Activated naive CD4-positive, alpha-beta T cell treated with anti-CD3 and anti-CD28 coated beads for 36 hours (primary cell): Measurements from ENCODE around the gene AKIRIN2. TPM values are rescaled to one million over a fixed set of nuclear protein-coding genes. Genes with fewer than 3 reads are reported as not detected.

Experiments used
- CTCF ChIA-PET: fragments of 350-600 bp; sonication (Branson Sonifier 250); formaldehyde crosslinking; loops from one replicate; lab custom pipeline; 2021; ENCODE audit warnings: antibody characterized with exemption; lab: Charles Lee
- DNase-seq: peaks from one replicate; pipeline ENCODE4 v3.0.0-alpha.2; 2020
- H3K27ac Mint-ChIP-seq: one replicate; pipeline ENCODE4 v1.8.0; 2021; ENCODE audit warnings: mild to moderate bottlenecking, mixed read lengths
- H3K27me3 Mint-ChIP-seq: one replicate; pipeline ENCODE4 v1.8.0; 2021; ENCODE audit warnings: low read depth, mixed read lengths
- H3K36me3 Mint-ChIP-seq: one replicate; pipeline ENCODE4 v1.8.0; 2021; ENCODE audit warnings: low read depth, mixed read lengths
- H3K4me1 Mint-ChIP-seq: one replicate; pipeline ENCODE4 v1.8.0; 2021; ENCODE audit warnings: low read depth, mixed read lengths
- H3K4me3 Mint-ChIP-seq: one replicate; pipeline ENCODE4 v1.8.0; 2021; ENCODE audit warnings: mild to moderate bottlenecking, moderate library complexity, mixed read lengths
- H3K9me3 Mint-ChIP-seq: one replicate; pipeline ENCODE4 v1.8.0; 2021; ENCODE audit warnings: mixed read lengths
- intact Hi-C: fragments of 100-400 bp; cut with micrococcal nuclease; formaldehyde crosslinking; loops from one replicate; pipeline ENCODE4 v1.15.1; 2023
- total RNA-seq, 2 experiments: library from RNA; stranded (reverse); gene quantifications; one replicate each; pipeline ENCODE4 v1.2.3, GENCODE V29; 2021

The AKIRIN2 gene
- total RNA-seq, 2 experiments from 2014 or later = 47.6 to 49.8 TPM

- intact Hi-C loops = no loop called here
- Mint-ChIP-seq H3K27me3 (no peaks in the 10 kb centered on the region), H3K9me3 (no peaks in the 10 kb centered on the region), H3K4me1 (peaks cover 12% of the 10 kb centered on the region), H3K27ac (no peak overlapping the region), H3K36me3 (peaks cover 35% of the 10 kb centered on the region), H3K4me3 (no peak overlapping the region)
- CTCF ChIA-PET = interaction anchor here (0.7 kb wide), 2 partner anchors 397 to 1497 kb away, joined by 3 read pairs; no protein-coding TSS in a partner anchor
- no peak for DNase-seq
These were observed 27.7 kb downstream of the AKIRIN2 start for GRCh38 chr6:87674290-87674689.

- no peaks in the 10 kb centered on the region for H3K27me3 Mint-ChIP-seq
- no peak for DNase-seq
- peaks cover 12% of the 10 kb centered on the region for H3K4me1 Mint-ChIP-seq
- intact Hi-C loops = no loop called here
- no peak overlapping the region for H3K4me3 Mint-ChIP-seq
- H3K36me3 Mint-ChIP-seq = peaks cover 37% of the 10 kb centered on the region
- no peaks in the 10 kb centered on the region for H3K9me3 Mint-ChIP-seq
- CTCF ChIA-PET = no interaction called here
- H3K27ac Mint-ChIP-seq = peak overlapping the region; percentile 33
These were observed 28.8 kb downstream of the AKIRIN2 start for GRCh38 chr6:87673237-87673636.

GRCh38 chr6:87672641-87673040 lies 29.4 kb downstream of the AKIRIN2 start:
- Mint-ChIP-seq H3K36me3 (peaks cover 35% of the 10 kb centered on the region), H3K27ac (no peak overlapping the region)

GRCh38 chr6:87671555-87672029 lies 30.4 kb downstream of the AKIRIN2 start:
- CTCF ChIA-PET = no interaction called here
- intact Hi-C loops = no loop called here
- H3K27ac Mint-ChIP-seq = no peak overlapping the region
- no peak for DNase-seq
- H3K4me1 Mint-ChIP-seq = peaks cover 9% of the 10 kb centered on the region
- no peaks in the 10 kb centered on the region for H3K9me3 Mint-ChIP-seq
- H3K4me3 Mint-ChIP-seq = no peak overlapping the region
- no peaks in the 10 kb centered on the region for H3K27me3 Mint-ChIP-seq
- H3K36me3 Mint-ChIP-seq = peaks cover 39% of the 10 kb centered on the region

More at GRCh38 chr6:87672641-87673040, 29.4 kb downstream of the AKIRIN2 start:
- H3K9me3 Mint-ChIP-seq = no peaks in the 10 kb centered on the region
- H3K4me3 Mint-ChIP-seq = no peak overlapping the region
- H3K4me1 Mint-ChIP-seq = peaks cover 8% of the 10 kb centered on the region
- intact Hi-C loops = no loop called here
- DNase-seq = no peak
- no peaks in the 10 kb centered on the region for H3K27me3 Mint-ChIP-seq
- CTCF ChIA-PET = no interaction called here

GRCh38 chr6:87670707-87671106 lies 31.3 kb downstream of the AKIRIN2 start:
- H3K4me1 Mint-ChIP-seq = peaks cover 9% of the 10 kb centered on the region
- intact Hi-C loops = no loop called here
- no peak overlapping the region for H3K4me3 Mint-ChIP-seq
- H3K9me3 Mint-ChIP-seq = no peaks in the 10 kb centered on the region
- peak overlapping the region; percentile 50 for H3K27ac Mint-ChIP-seq
- no peak for DNase-seq
- peaks cover 37% of the 10 kb centered on the region for H3K36me3 Mint-ChIP-seq
- H3K27me3 Mint-ChIP-seq = no peaks in the 10 kb centered on the region
- CTCF ChIA-PET = interaction anchor here (0.7 kb wide), 1 partner anchor 186 kb away, joined by 3 read pairs; no protein-coding TSS in a partner anchor

- no peaks in the 10 kb centered on the region for H3K27me3 Mint-ChIP-seq
- no peaks in the 10 kb centered on the region for H3K9me3 Mint-ChIP-seq
- no peak overlapping the region for H3K27ac Mint-ChIP-seq
- H3K4me3 Mint-ChIP-seq = no peak overlapping the region
- CTCF ChIA-PET = no interaction called here
- DNase-seq = no peak
- intact Hi-C loops = no loop called here
- peaks cover 30% of the 10 kb centered on the region for H3K36me3 Mint-ChIP-seq
- peaks cover 9% of the 10 kb centered on the region for H3K4me1 Mint-ChIP-seq
These were observed 33.0 kb downstream of the AKIRIN2 start for GRCh38 chr6:87669051-87669450.

- Mint-ChIP-seq H3K4me1 (peaks cover 9% of the 10 kb centered on the region), H3K27ac (no peak overlapping the region), H3K9me3 (no peaks in the 10 kb centered on the region), H3K36me3 (peaks cover 31% of the 10 kb centered on the region), H3K4me3 (no peak overlapping the region), H3K27me3 (no peaks in the 10 kb centered on the region)
- CTCF ChIA-PET = no interaction called here
- no peak for DNase-seq
- intact Hi-C loops = no loop called here
These were observed 34.0 kb downstream of the AKIRIN2 start for GRCh38 chr6:87668013-87668412.

- Mint-ChIP-seq H3K4me3 (no peak overlapping the region), H3K9me3 (no peaks in the 10 kb centered on the region), H3K4me1 (peaks cover 9% of the 10 kb centered on the region), H3K36me3 (peaks cover 28% of the 10 kb centered on the region), H3K27ac (no peak overlapping the region), H3K27me3 (no peaks in the 10 kb centered on the region)
- CTCF ChIA-PET = interaction anchor here (0.7 kb wide), 1 partner anchor 21 kb away, joined by 3 read pairs; no protein-coding TSS in a partner anchor
- no peak for DNase-seq
- intact Hi-C loops = no loop called here
These were observed 35.0 kb downstream of the AKIRIN2 start for GRCh38 chr6:87667032-87667431.

GRCh38 chr6:87664921-87665485 lies 37.0 kb downstream of the AKIRIN2 start:
- no peak overlapping the region for H3K27ac Mint-ChIP-seq
- CTCF ChIA-PET = no interaction called here
- intact Hi-C loops = no loop called here
- no peaks in the 10 kb centered on the region for H3K27me3 Mint-ChIP-seq
- H3K4me1 Mint-ChIP-seq = peaks cover 2% of the 10 kb centered on the region
- no peak overlapping the region for H3K4me3 Mint-ChIP-seq
- H3K36me3 Mint-ChIP-seq = peaks cover 25% of the 10 kb centered on the region
- no peak for DNase-seq
- no peaks in the 10 kb centered on the region for H3K9me3 Mint-ChIP-seq

GRCh38 chr6:87663434-87663833 lies 38.6 kb downstream of the AKIRIN2 start:
- H3K9me3 Mint-ChIP-seq = no peaks in the 10 kb centered on the region
- no peak overlapping the region for H3K27ac Mint-ChIP-seq

GRCh38 chr6:87661503-87661902 lies 40.5 kb downstream of the AKIRIN2 start:
- H3K4me3 Mint-ChIP-seq = no peak overlapping the region
- DNase-seq = no peak
- peaks cover 30% of the 10 kb centered on the region for H3K36me3 Mint-ChIP-seq
- CTCF ChIA-PET = interaction anchor here (0.8 kb wide), 1 partner anchor 30 kb away, joined by 3 read pairs; no protein-coding TSS in a partner anchor
- H3K4me1 Mint-ChIP-seq = peaks cover 8% of the 10 kb centered on the region
- H3K9me3 Mint-ChIP-seq = no peaks in the 10 kb centered on the region
- no peak overlapping the region for H3K27ac Mint-ChIP-seq
- no peaks in the 10 kb centered on the region for H3K27me3 Mint-ChIP-seq
- intact Hi-C loops = no loop called here

More at GRCh38 chr6:87663434-87663833, 38.6 kb downstream of the AKIRIN2 start:
- intact Hi-C loops = no loop called here
- no peaks in the 10 kb centered on the region for H3K27me3 Mint-ChIP-seq
- no peak for DNase-seq
- peaks cover 30% of the 10 kb centered on the region for H3K36me3 Mint-ChIP-seq
- H3K4me3 Mint-ChIP-seq = no peak overlapping the region
- H3K4me1 Mint-ChIP-seq = peaks cover 2% of the 10 kb centered on the region
- CTCF ChIA-PET = no interaction called here

- Mint-ChIP-seq H3K27ac (no peak overlapping the region), H3K9me3 (no peaks in the 10 kb centered on the region), H3K27me3 (no peaks in the 10 kb centered on the region), H3K4me1 (peaks cover 9% of the 10 kb centered on the region), H3K36me3 (peaks cover 29% of the 10 kb centered on the region), H3K4me3 (no peak overlapping the region)
- intact Hi-C loops = no loop called here
- CTCF ChIA-PET = interaction anchor here (0.8 kb wide), 1 partner anchor 31 kb away, joined by 3 read pairs; no protein-coding TSS in a partner anchor
- DNase-seq = no peak
These were observed 41.0 kb downstream of the AKIRIN2 start for GRCh38 chr6:87661016-87661415.
